ENCODE results near the gene PARD3B. TPM values are rescaled to one million over a fixed set of nuclear protein-coding genes. Genes with fewer than 3 reads are reported as not detected.

The PARD3B gene
- total and polyA plus RNA-seq, 2 of the 4 experiments (the other 2 are of a cell fraction), result 3.3 to 15.6 TPM

- TF ChIP-seq NFE2L2 (IDR thresholded peaks at IDR 0.05; ENCODE audit: low read depth, low read length), result no peak
Observed at GRCh38 chr2:205407984-205408383, 862.7 kb downstream of the PARD3B start (continued).

GRCh38 chr2:205408696-205409095, 863.4 kb downstream of the PARD3B start:
- ChIA-PET POLR2A (ENCODE audit: unreplicated experiment) (no interaction called here), CTCF (no interaction called here)
- intact Hi-C loops (cut with micrococcal nuclease), result loop anchor here (5.0 kb wide), 1 partner anchor 269 kb away; no protein-coding TSS in a partner anchor
- in situ Hi-C loops (cut with MboI; ENCODE audit: low sequenced_read_pairs), result loop anchor here (10.0 kb wide), 1 partner anchor 256 kb away; no protein-coding TSS in a partner anchor
- Histone ChIP-seq H4K8ac (ENCODE audit: low read depth in 2 of 2, low read length in 2 of 2) (no peak overlapping the region; a peak in 1 of 4 replicates), H2BK15ac (ENCODE audit: low read depth, low read length) (no peak overlapping the region), H3K79me1 (ENCODE audit: low read depth in 1 of 2, low read length in 2 of 2) (no peaks in the 10 kb centered on the region), H3K56ac (ENCODE audit: extremely low read depth, insufficient read depth, low read length) (no peak overlapping the region), H3K4me1 (ENCODE audit: control insufficient read depth, insufficient read depth, low read length) (peaks cover 9% of the 10 kb centered on the region), H3K27ac (ENCODE audit: insufficient read depth, low read length) (peak overlapping the region; percentile 46; the same call in 1 of the 2 replicates), H3K4me3 (ENCODE audit: insufficient read depth, low read depth, low read length) (no peak overlapping the region), H4K5ac (ENCODE audit: low read depth, low read length) (no peak overlapping the region), H3K9me3 (ENCODE audit: control insufficient read depth, insufficient read depth, low read length) (no peaks in the 10 kb centered on the region), H2AFZ (replicated peaks; ENCODE audit: low read length, poor library complexity) (no peak overlapping the region), H3K4me2 (ENCODE audit: low read depth, low read length) (no peak overlapping the region), H3K9ac (ENCODE audit: low read depth, low read length) (no peak overlapping the region), H2BK5ac (ENCODE audit: low read depth, low read length, poor library complexity, severe bottlenecking) (peak overlapping the region; percentile 18), H2AK9ac (replicated peaks; ENCODE audit: low read depth, low read length, poor library complexity) (no peak overlapping the region), H2BK120ac (ENCODE audit: low read depth, low read length) (no peak overlapping the region), H2AK5ac (ENCODE audit: low read depth, low read length) (no peak overlapping the region), H3K18ac (ENCODE audit: low read depth, low read length) (peak overlapping the region; percentile 41; the same call in 1 of the 2 replicates), H3K27me3 (ENCODE audit: control insufficient read depth, insufficient read depth, low read length) (no peaks in the 10 kb centered on the region), H4K20me1 (ENCODE audit: insufficient read depth, low read length) (no peaks in the 10 kb centered on the region; the same call in 1 of the 2 replicates), H3K23ac (ENCODE audit: low read depth, low read length) (no peak overlapping the region), H3K4ac (ENCODE audit: low read depth, low read length) (no peak overlapping the region), H4K91ac (ENCODE audit: insufficient read depth, low read depth, low read length) (no peak overlapping the region), H3K14ac (replicated peaks; ENCODE audit: low read depth, low read length) (no peak overlapping the region), H3K9me1 (ENCODE audit: insufficient read depth, low read length) (no peaks in the 10 kb centered on the region), H2BK20ac (ENCODE audit: low read depth, low read length) (no peak overlapping the region), H3K36me3 (ENCODE audit: control insufficient read depth, insufficient read depth, low read length) (no peaks in the 10 kb centered on the region)
- ATAC-seq (ENCODE audit: low read depth) (no peak), DNase-seq (peak; percentile 42)
- no TSS peak for BruUV-seq (replicated peaks)
- dilution Hi-C loops (cut with HindIII; ENCODE audit: low sequenced_read_pairs, unreplicated experiment), result no loop called here
- TF ChIP-seq MAFK (IDR thresholded peaks at IDR 0.05; ENCODE audit: low read depth, low read length) (no peak), MXI1 (IDR thresholded peaks at IDR 0.05; ENCODE audit: borderline replicate concordance, low read depth, low read length) (no peak), NFE2L2 (IDR thresholded peaks at IDR 0.05; ENCODE audit: low read depth, low read length) (no peak)
